Kidney tubule cell (primary cell): Measurements from ENCODE around the gene TTC24.
"Not testable (repeated sequence)": the region's sequence is repeated elsewhere in the genome, so short reads cannot be mapped to it uniquely, and the experiment has no call there.

Experiments used
- DNase-seq: peaks from one replicate; pipeline ENCODE4 v3.0.0-alpha.2; 2018; ENCODE audit warnings: low spot score

TTC24 gene

DNA sequence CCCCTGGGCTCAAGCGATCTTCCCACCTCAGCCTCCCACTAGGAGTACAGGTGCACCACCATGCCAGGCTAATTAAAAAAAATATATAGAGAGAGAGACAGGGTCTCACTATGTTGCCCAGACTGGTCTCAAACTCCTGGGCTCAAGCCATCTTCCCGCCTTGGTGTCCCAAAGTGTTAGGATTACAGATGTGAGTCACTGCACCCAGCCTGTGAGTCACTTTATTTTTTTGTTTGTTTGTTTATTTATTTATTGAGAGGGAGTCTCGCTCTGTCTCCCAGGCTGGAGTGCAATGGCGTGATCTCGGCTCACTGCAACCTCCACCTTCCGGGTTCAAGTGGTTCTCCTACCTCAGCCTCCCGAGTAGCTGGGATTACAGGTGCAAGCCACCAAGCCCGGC, 8.4 kb downstream of the TTC24 start:
- not testable (repeated sequence) for DNase-seq

- DNase-seq: no peak
Observed at GRCh38 chr1:156589546-156589945, 10.0 kb downstream of the TTC24 start.

GRCh38 chr1:156590326-156591180, 11.0 kb downstream of the TTC24 start:
- no peak for DNase-seq

GRCh38 chr1:156591181-156591431, 11.6 kb downstream of the TTC24 start:
- no peak for DNase-seq

DNA sequence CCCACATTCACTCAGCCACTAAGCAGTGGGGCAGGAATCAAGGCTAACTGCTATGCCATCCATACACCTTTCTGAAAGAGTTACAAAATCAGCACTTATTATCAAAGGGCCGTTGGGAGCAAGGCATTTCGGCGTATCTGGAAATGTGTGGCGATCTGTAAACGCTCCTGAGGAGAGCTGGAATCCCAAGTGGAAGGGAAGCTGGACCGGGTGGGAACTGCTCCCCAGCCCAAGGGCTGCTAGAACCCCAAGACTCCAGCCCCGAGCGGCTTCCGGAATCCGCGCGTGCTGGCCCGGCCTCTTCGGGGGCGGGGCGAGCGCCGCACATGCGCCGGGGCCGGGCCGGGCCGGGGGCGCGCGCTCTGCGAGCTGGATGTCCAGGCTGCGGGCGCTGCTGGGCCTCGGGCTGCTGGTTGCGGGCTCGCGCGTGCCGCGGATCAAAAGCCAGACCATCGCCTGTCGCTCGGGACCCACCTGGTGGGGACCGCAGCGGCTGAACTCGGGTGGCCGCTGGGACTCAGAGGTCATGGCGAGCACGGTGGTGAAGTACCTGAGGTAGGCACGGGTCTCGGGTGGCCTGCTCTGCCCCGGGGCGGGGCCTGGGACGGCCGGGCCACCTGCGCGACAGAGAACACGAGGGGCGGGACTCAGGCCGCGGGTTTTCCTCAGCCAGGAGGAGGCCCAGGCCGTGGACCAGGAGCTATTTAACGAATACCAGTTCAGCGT, 12.1 kb downstream of the TTC24 start, which contains the start of gene NAXE:
Gene NAXE (plus strand): TSS at position 345 of the 726 bp plus-strand sequence. CDS start 29 bp downstream, at position 374.
- DNase-seq: peak; percentile 77

DNA sequence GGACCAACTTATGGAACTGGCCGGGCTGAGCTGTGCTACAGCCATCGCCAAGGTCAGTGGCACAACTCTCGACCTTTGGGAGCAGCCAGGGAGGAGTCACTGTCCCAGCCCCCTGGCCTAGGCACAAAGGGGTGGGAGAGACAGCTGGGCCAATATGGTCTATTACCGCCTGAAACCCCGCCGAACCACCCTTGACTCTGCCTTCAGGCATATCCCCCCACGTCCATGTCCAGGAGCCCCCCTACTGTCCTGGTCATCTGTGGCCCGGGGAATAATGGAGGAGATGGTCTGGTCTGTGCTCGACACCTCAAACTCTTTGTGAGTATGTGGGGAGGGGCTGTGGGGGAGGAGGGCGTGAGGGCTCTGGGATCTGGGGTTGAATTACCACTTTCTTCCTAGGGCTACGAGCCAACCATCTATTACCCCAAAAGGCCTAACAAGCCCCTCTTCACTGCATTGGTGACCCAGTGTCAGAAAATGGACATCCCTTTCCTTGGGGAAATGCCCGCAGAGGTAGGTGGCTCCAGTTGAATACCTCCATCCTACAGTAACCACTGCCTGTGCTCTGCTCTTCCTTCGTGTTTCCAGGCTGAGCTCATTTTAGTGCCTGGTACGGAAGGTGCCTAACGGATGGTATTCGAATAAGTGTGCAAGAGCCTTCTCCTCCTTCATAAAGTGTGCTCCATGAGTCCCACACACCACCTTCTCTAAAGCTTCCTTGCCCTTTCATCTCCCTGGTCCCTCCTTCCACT, 12.8 kb downstream of the TTC24 start:
- DNase-seq: no peak

- DNase-seq: no peak
Observed at GRCh38 chr1:156592910-156593660, 13.6 kb downstream of the TTC24 start.

DNA sequence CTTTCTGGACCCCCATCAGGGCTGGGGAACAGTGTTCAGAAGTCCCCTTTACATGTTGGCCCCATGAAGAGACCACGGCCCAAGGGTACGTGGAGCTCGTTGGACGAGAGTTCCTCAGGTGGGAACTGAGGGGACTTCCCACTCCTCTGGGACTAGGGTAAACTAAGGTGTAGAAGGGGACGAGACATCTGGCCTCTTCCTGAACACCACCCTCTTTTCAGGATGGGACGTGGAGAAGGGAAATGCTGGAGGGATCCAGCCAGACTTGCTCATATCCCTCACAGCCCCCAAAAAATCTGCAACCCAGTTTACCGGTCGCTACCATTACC, 14.1 kb downstream of the TTC24 start:
- DNase-seq: no peak

- DNase-seq: no peak
Observed at GRCh38 chr1:156594190-156594589, 14.7 kb downstream of the TTC24 start.

GRCh38 chr1:156595016-156595415, 15.5 kb downstream of the TTC24 start:
- DNase-seq: no peak

DNA sequence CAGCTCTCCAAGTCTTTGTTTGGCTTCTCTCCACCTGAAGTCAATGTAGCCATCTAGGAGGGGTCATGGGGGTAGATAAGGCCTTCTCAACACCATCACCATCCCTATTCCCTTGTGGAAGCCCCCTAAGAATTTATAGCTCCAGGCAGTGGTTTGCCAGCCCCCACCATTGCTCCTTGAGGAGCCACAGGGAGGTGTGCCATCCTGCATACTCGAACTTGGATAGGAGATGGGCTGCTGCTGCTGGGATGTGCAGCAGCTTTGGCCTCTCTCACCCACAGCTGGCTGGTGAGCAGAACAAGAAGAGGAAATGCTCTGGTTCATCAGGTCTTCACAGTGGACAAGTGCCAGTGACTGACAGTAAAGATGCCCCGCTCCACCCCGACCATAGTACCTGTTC, 16.9 kb downstream of the TTC24 start:
- no peak for DNase-seq

GRCh38 chr1:156598125-156598524, 18.6 kb downstream of the TTC24 start:
- no peak for DNase-seq

GRCh38 chr1:156598731-156599432, 19.4 kb downstream of the TTC24 start:
- DNase-seq: no peak

GRCh38 chr1:156599811-156600210, 20.3 kb downstream of the TTC24 start:
- DNase-seq: peak; percentile 50

GRCh38 chr1:156600733-156601121, 21.2 kb downstream of the TTC24 start:
- no peak for DNase-seq

DNA sequence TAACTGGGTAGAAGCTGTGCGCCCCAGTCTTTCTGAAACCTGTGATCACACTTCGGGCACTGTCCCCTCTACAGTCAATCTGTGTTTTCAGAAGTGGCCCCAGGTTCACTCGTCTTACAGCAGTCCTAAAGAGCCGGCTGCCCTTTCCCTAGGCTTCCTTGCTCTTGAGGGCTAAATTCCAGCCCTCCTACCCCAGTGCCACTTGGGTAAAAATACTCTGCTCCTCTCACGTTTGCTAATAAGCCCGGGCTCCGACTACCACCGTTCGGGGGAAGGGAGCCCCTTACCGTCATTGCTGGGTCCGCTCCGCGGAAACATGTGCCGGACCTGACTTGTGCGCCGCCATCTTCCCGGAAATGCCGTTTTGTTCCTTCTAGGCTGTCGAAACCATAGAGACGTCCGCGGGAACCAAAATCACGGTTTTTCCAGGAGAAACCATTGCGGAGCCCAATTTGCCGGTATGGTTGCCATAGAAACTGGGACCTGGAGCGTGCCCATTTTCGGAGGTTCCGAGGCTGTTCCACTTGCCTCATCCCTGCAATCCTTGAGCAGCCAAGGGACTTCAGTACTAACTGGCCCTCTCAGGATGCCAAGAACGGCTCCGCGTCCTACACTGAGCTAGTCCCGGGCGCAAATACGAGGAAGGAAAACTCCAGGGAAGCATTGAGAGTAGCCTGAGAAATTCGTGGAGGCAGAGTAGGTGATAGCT, 21.8 kb downstream of the TTC24 start, which contains the start of gene GPATCH4:
Gene GPATCH4 (minus strand): TSS at position 358 of the 709 bp plus-strand sequence.
- DNase-seq: peak; percentile 88

GRCh38 chr1:156601892-156602291, 22.4 kb downstream of the TTC24 start:
- DNase-seq: peak; percentile 61

GRCh38 chr1:156602557-156602993, 23.1 kb downstream of the TTC24 start:
- DNase-seq: no peak

DNA sequence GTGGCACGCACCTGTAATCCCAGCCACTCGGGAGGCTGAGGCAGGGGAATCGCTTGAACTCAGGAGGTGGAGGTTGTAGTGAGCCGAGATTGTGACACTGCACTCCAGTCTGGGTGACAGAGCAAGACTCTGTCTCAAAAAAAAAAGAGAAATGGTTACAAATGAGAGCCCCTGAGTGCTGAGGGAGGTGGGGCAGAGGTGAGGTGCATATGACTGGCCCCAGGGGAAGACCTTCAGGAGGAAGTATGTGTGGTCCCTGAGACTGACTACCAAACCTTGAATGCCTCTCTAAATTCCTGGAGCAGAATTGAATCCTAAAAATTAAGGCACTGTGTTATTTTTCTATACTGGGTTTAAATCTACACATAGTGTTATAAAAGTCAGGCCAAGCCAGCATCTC, 27.8 kb downstream of the TTC24 start:
- not testable (repeated sequence) for DNase-seq

DNA sequence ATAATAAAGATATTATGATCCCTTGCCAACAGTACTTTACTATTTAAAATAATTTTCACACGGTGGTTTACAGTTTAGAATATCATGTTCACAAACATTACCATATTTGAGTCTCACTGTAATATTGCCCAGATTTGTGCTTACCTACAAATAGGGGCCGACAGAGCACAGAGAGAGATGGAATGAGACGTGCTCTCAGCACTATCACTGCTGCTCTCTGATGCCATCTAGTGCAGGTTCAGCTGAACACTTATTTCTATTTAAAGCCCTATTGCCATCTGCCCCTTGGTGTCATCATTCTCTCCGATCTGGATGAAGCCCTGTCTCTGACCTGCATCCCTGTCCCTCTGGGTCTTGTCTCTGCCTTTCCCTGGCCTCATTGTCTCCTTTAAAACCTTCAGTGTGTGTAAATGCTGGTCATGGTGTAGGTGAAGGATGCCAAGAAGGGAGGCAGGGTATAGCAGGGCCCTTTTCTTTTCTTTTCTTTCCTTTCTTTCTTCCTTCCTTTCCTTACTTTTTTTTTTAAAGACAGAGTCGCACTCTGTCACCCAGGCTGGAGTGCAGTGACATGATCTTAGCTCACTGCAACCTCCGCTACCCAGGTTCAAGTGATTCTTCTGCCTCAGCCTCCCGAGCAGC, 28.6 kb downstream of the TTC24 start:
- peak; percentile 76 for DNase-seq
